Adrenal gland (tissue), 12 donors: Measurements from ENCODE around the gene CRADD. TPM values are rescaled to one million over a fixed set of nuclear protein-coding genes. Genes with fewer than 3 reads are reported as not detected.
A peak's percentile ranks its signal among the peaks of the same experiment; 100 is the strongest.
"Not testable (repeated sequence)": the region's sequence is repeated elsewhere in the genome, so short reads cannot be mapped to it uniquely, and the experiment has no call there.

Experiments
- DNase-seq, 7 donors: peaks; one replicate each; pipeline ENCODE4 v3.0.0-alpha.2; 2019 to 2020
- H3K27ac ChIP-seq, 5 donors: fragments of 200-600 bp; sonication (generic) in 4 of 5; 1 replicate in 3 of 5; 2 replicates in 2 of 5; pipeline versions ENCODE4 v1.5.1 to v1.8.0; 2016 to 2020; ENCODE audit warnings: mild to moderate bottlenecking in 1 of 5
- H3K27me3 ChIP-seq: fragments of 200-600 bp; 2 replicates; pipeline ENCODE4 v1.8.0; 2021
- H3K36me3 ChIP-seq, 2 donors: fragments of 200-600 bp; replicated peaks in 1 of 2; 1 replicate in 1 of 2; 2 replicates in 1 of 2; pipeline versions ENCODE4 v1.5.1 to v1.8.0; 2018 to 2022
- H3K4me1 ChIP-seq, 2 donors: fragments of 200-600 bp; replicated peaks in 1 of 2; 1 replicate in 1 of 2; 2 replicates in 1 of 2; pipeline versions ENCODE4 v1.5.1 to v1.8.0; 2018 to 2021
- H3K4me3 ChIP-seq, 4 donors: fragments of 200-600 bp; sonication (generic) in 3 of 4; one replicate each; pipeline ENCODE4 v1.5.1; 2016 to 2018
- H3K9me3 ChIP-seq, 3 donors: fragments of 200-600 bp; sonication (generic) in 1 of 3; replicated peaks in 1 of 3; 1 replicate in 2 of 3; 2 replicates in 1 of 3; pipeline versions ENCODE4 v1.5.1 to v1.8.0; 2016 to 2021
- POLR2A ChIP-seq, 2 donors: fragments of 450-650 bp; IDR thresholded peaks; one replicate each; pipeline ENCODE4 v1.6.1; 2017; ENCODE audit warnings: antibody characterized with exemption in 2 of 2, mild to moderate bottlenecking in 2 of 2, moderate library complexity in 1 of 2
- WGBS, 4 donors: extraction: QIAGEN DNeasy Blood & Tissue Kit in 2 of 4; methylation state at CpG; one replicate each; pipeline versions ENCODE4 v1.1.5 to v1.1.7; 2013 to 2017; 5-methylcytosine and 5-hydroxymethylcytosine counted together
- intact Hi-C, 2 donors: fragments of 100-400 bp; cut with DNase I; formaldehyde crosslinking; loops; one replicate each; pipeline versions ENCODE4 v1.14.1 to v1.15.0; 2022 to 2023
- polyA plus RNA-seq, 3 donors: library from polyadenylated mRNA; stranded (reverse); fragments of 200-250 nt in 2 of 3; fragments of 350-450 nt in 1 of 3; fragmentation: Illumina TruSeq in 1 of 3; extraction: RNeasy Lipid Tissue Mini Kit (QIAGEN cat#74804) in 1 of 3; gene quantifications; one replicate each; pipeline ENCODE4 v1.2.3, GENCODE V29; 2013 to 2014
- total RNA-seq, 9 donors: library from RNA; depleted of rRNA in 4 of 9; stranded (reverse); fragments of >200 nt in 4 of 9; fragments of 120-200 nt in 1 of 9; fragmentation: NEBNext Ultra II Directional in 1 of 9; extraction: Animal tissue kit (Norgen Biotek cat#: 25700) in 1 of 9; gene quantifications; one replicate each; pipeline versions ENCODE4 v1.1.0 to v1.2.4, GENCODE V29; 2013 to 2023
- TF ChIP-seq, protein P1 (sequence below), 6 experiments: fragments of 450-650 bp in 4 of 6; fragments of 200-600 bp in 2 of 6; sonication (generic) in 1 of 6; IDR thresholded peaks; 1 replicate in 5 of 6; 2 replicates in 1 of 6; pipeline versions ENCODE4 v1.5.1 to v1.8.0; 2016 to 2021; ENCODE audit warnings: antibody characterized with exemption in 6 of 6, mild to moderate bottlenecking in 2 of 6, moderate library complexity in 1 of 6
- donor health status: healthy with polysubstance abuse.
- donor health status: Bipolar disorder and iron deficiency.
- donor health status: DM: yes; HTN: yes; CAD: no.
- donor health status: DM: no; HTN: no; CAD: no.
- donor health status: DM: no; HTN: no; CAD: no.
- donor health status: DM: yes; HTN: yes; CAD: no.

The CRADD gene
- total and polyA plus RNA-seq, 12 donors = 7.3 to 70.1 (median 35.8) TPM

DNA sequence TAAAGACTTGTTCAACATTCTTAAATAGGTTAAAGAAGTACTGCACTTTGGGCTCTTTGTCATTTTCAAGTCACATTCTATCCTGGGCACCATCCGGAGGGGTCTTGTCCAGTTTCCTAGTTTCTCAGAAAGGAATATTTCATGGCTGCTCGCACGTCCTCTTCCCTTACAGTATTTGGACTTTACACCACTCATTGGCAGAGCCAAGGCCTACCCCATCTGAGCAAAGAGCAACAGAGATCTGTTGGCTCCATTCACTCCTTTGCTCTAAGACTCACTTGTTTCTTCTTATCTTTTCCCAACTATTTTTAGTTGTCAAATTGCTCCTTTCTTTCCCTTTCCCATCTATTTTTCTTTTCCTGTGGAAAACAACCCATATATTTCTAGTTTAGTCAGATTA, 118.2 kb downstream of the CRADD start:
- Histone ChIP-seq H3K4me3 (no peak overlapping the region), H3K9me3 (no peaks in the 10 kb centered on the region), H3K27me3 (no peaks in the 10 kb centered on the region), H3K4me1 (peaks cover 0 to 13% of the 10 kb centered on the region in 2 donors), H3K27ac (no peak overlapping the region), H3K36me3 (no peaks in the 10 kb centered on the region)
- DNase-seq = no peak
- 76 to 96% (median 90%) methylated on average over 3 of the region's 3 CpGs for WGBS, 4 donors
- intact Hi-C loops = no loop called here
- no peak for TF ChIP-seq POLR2A (IDR thresholded peaks at IDR 0.05)
- TF ChIP-seq, protein P1, sequence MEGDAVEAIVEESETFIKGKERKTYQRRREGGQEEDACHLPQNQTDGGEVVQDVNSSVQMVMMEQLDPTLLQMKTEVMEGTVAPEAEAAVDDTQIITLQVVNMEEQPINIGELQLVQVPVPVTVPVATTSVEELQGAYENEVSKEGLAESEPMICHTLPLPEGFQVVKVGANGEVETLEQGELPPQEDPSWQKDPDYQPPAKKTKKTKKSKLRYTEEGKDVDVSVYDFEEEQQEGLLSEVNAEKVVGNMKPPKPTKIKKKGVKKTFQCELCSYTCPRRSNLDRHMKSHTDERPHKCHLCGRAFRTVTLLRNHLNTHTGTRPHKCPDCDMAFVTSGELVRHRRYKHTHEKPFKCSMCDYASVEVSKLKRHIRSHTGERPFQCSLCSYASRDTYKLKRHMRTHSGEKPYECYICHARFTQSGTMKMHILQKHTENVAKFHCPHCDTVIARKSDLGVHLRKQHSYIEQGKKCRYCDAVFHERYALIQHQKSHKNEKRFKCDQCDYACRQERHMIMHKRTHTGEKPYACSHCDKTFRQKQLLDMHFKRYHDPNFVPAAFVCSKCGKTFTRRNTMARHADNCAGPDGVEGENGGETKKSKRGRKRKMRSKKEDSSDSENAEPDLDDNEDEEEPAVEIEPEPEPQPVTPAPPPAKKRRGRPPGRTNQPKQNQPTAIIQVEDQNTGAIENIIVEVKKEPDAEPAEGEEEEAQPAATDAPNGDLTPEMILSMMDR (IDR thresholded peaks at IDR 0.05) = no peak

DNA sequence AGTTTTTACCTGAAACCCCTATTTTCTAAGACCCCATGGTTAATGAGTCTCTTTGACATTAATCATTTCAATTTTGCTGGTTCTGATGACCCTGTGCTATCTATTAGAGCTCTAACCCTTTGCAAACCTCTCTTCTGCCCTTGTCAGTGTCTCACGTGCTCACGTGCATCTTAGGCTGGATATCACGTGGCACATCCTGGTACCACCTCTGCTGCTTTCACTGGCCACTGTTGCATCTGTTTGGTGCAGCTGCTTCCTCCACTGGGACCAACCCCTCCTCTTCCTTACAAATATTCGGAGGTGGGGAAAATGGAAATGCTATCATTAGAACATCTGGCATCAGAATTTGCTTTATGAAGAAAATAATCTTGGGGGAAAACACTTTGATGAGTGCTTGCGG, 119.6 kb downstream of the CRADD start:
- WGBS, 4 donors = 83 to 90% (median 84%) methylated on average over 5 of the region's 5 CpGs
- H3K36me3 ChIP-seq = no peaks in the 10 kb centered on the region
- no peak overlapping the region for H3K27ac ChIP-seq
- no peak overlapping the region for H3K4me3 ChIP-seq
- H3K4me1 ChIP-seq = peaks cover 0 to 13% of the 10 kb centered on the region in 2 donors
- intact Hi-C loops = no loop called here
- TF ChIP-seq POLR2A (IDR thresholded peaks at IDR 0.05) = no peak
- TF ChIP-seq, protein P1 (IDR thresholded peaks at IDR 0.05) = no peak
- no peaks in the 10 kb centered on the region for H3K27me3 ChIP-seq
- no peaks in the 10 kb centered on the region for H3K9me3 ChIP-seq
- no peak for DNase-seq

DNA sequence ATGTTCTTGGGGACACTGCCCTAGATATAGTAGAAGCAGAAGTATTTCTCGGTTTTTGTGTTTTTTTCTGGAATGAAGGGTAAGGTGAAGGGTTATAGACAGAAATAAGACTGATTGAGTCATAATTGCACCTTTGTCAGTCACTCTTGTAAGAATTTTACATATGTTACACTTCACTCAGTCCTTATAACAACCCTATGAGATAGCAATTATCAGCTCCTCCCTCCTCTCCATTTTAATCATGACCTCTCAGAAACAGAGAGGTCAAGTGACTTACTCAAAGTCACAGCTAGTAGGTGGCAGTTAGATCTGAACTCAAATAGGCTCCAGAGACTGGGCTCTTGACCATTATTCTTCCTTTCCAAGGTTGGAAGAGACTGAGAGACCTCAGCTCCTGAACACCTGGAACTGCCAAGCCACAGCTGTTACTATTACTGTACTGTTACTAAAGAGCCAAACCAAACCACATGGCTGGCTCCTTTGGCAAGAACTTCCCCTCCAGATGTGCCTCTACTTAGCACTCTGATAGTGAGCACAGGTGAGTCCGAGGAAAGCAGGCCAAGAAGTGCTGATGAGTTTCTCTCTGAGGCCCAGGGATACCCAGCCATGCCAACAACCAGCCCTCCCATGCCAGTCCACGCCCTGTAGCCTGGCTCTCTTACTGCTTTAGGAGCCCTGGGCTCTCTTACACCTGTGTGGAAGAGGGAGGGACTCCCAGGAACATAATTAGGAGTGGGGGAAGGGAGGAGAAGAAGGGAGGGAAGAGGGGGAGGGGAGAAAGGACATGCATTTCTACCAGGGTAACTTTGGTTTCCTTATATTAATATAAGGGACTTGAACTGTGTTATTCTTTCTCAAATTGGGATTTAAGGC, 121.3 kb downstream of the CRADD start:
- 84 to 94% (median 90%) methylated on average over 3 of the region's 3 CpGs for WGBS, 4 donors
- no peak for DNase-seq
- H3K27ac ChIP-seq = no peak overlapping the region
- no peaks in the 10 kb centered on the region for H3K27me3 ChIP-seq
- H3K4me3 ChIP-seq = no peak overlapping the region
- intact Hi-C loops = no loop called here
- no peaks in the 10 kb centered on the region for H3K36me3 ChIP-seq
- TF ChIP-seq, protein P1 (IDR thresholded peaks at IDR 0.05) = no peak
- no peak for TF ChIP-seq POLR2A (IDR thresholded peaks at IDR 0.05)
- H3K4me1 ChIP-seq = peaks cover 10 to 24% of the 10 kb centered on the region in 2 donors
- no peaks in the 10 kb centered on the region for H3K9me3 ChIP-seq

DNA sequence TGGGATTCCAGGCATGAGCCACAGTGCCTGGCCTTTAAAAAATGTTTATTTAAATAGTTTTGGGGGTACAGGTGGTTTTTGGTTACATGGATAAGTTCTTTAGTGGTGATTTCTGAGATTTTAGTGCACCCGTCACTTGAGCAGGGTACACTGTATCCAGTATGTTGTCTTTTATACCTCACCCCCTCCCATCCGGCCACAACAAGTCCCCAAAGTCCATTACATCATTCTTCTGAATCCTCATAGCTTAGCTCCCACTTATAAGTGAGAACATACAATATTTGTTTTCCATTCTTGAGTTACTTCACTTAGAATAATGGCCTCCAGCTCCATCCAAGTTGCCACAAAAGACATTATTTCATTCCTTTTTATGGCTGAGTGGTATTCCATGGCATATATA, 124.5 kb downstream of the CRADD start:
- intact Hi-C loops, H3K27ac ChIP-seq, H3K27me3 ChIP-seq, DNase-seq, H3K36me3 ChIP-seq, H3K9me3 ChIP-seq, H3K4me3 ChIP-seq: not testable (repeated sequence)
- 92 to 100% (median 94%) methylated on average over 2 of the region's 2 CpGs for WGBS, 4 donors
- peaks cover 13 to 32% of the 10 kb centered on the region in 2 donors for H3K4me1 ChIP-seq

DNA sequence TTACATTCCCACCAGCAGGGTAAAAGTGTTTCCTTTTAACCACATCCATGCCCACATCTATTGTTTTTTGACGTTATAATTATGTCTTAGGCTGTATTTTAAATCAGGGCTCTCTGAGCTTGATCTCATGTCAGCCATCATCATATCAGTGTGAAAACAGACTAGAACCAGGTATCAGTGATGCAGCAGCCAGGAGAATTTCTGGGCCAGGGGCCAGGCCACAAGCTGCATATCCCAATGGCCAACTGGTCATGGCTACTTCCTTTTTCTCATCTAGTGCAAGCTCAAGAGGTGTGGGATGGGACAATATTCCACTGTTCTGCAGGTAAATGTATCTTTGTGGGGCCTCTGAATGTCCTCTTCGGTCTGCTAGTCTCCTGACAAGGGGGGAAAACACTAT, 125.1 kb downstream of the CRADD start:
- no peaks in the 10 kb centered on the region for H3K27me3 ChIP-seq
- peaks cover 13 to 32% of the 10 kb centered on the region in 2 donors for H3K4me1 ChIP-seq
- no peak overlapping the region for H3K4me3 ChIP-seq
- peak overlapping the region in 2 of 5 donors; percentile 78 to 80 for H3K27ac ChIP-seq
- no peak for DNase-seq
- WGBS, 4 donors = 85 to 94% (median 89%) methylated on average over 2 of the region's 2 CpGs
- intact Hi-C loops = no loop called here
- no peaks in the 10 kb centered on the region for H3K9me3 ChIP-seq
- TF ChIP-seq, protein P1 (IDR thresholded peaks at IDR 0.05) = no peak
- TF ChIP-seq POLR2A (IDR thresholded peaks at IDR 0.05) = no peak
- H3K36me3 ChIP-seq = no peaks in the 10 kb centered on the region
